PC-9 (cell line): Measurements from ENCODE around the gene ELP4.

ENCODE experiments used
- EZH2 ChIP-seq: fragments of 200-600 bp; sonication (generic); IDR thresholded peaks from 2 replicates; pipeline ENCODE4 v1.8.0; 2017; ENCODE audit warnings: antibody characterized with exemption, low read depth
- TF ChIP-seq, protein P1 (sequence below): fragments of 200-600 bp; sonication (generic); conservative IDR thresholded peaks from 2 replicates; pipeline ENCODE4 v1.6.1; 2017; ENCODE audit warnings: mixed run types, antibody characterized with exemption, mild to moderate bottlenecking, moderate library complexity

DNA sequence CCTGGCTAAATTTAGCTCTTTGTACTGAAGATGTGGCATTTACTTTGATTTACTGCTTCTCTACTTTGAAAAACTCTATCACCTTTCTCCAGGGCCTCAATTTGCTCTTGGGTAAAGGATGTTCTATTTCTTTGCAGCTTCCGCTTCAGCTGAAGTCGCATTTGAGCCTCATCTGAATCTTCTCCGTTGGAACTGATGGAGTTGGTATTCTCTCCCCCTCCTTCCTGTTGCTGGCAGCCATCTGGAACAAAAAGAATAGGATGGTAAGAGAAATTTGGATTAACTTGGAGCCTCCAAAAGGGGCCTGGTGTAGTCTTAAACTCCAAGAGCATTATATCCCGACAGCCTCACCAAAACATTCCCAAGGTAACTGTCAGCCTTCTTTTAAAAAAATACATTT is 285.0 kb downstream of the ELP4 start:
- TF ChIP-seq EZH2: no peak
- TF ChIP-seq, protein P1, sequence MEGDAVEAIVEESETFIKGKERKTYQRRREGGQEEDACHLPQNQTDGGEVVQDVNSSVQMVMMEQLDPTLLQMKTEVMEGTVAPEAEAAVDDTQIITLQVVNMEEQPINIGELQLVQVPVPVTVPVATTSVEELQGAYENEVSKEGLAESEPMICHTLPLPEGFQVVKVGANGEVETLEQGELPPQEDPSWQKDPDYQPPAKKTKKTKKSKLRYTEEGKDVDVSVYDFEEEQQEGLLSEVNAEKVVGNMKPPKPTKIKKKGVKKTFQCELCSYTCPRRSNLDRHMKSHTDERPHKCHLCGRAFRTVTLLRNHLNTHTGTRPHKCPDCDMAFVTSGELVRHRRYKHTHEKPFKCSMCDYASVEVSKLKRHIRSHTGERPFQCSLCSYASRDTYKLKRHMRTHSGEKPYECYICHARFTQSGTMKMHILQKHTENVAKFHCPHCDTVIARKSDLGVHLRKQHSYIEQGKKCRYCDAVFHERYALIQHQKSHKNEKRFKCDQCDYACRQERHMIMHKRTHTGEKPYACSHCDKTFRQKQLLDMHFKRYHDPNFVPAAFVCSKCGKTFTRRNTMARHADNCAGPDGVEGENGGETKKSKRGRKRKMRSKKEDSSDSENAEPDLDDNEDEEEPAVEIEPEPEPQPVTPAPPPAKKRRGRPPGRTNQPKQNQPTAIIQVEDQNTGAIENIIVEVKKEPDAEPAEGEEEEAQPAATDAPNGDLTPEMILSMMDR: no peak
